NCI-H146 (cell line): ENCODE measurements around the gene NEUROG2.
"Not testable (repeated sequence)": the region's sequence is repeated elsewhere in the genome, so short reads cannot be mapped to it uniquely, and the experiment has no call there.

Experiments used
- DNase-seq: peaks from one replicate; lab custom pipeline; 2025; lab: John Stamatoyannopoulos, UW

NEUROG2 gene

GRCh38 chr4:112490808-112491207 is 25.2 kb downstream of the NEUROG2 start:
- not testable (repeated sequence) for DNase-seq

GRCh38 chr4:112485930-112486329 is 30.1 kb downstream of the NEUROG2 start:
- DNase-seq = no peak

GRCh38 chr4:112473985-112474384 is 42.0 kb downstream of the NEUROG2 start:
- no peak for DNase-seq

GRCh38 chr4:112472318-112472717 is 43.7 kb downstream of the NEUROG2 start:
- no peak for DNase-seq
